Heart right ventricle (tissue), 16 donors: Measurements from ENCODE around the gene WDR45. TPM values are rescaled to one million over a fixed set of nuclear protein-coding genes. Genes with fewer than 3 reads are reported as not detected.

Experiments used
- ATAC-seq, 8 donors: fragments of 200-7000 bp; cut with Tn5 transposase; one replicate each; pipeline ENCODE4 v1.9.1; 2020; ENCODE audit warnings: mild to moderate bottlenecking in 8 of 8, moderate library complexity in 8 of 8, moderate number of reproducible peaks in 1 of 8
- DNase-seq, 2 donors: peaks; one replicate each; pipeline ENCODE4 v3.0.0-alpha.2; 2020
- H3K27ac ChIP-seq, 10 donors: fragments of 200-600 bp; sonication (generic) in 2 of 10; one replicate each; pipeline versions ENCODE4 v1.5.0 to v1.8.0; 2020 to 2022; ENCODE audit warnings: mild to moderate bottlenecking in 3 of 10
- H3K27me3 ChIP-seq, 7 donors: fragments of 200-600 bp; one replicate each; pipeline ENCODE4 v1.8.0; 2021 to 2022; ENCODE audit warnings: mild to moderate bottlenecking in 2 of 7
- H3K36me3 ChIP-seq, 9 donors: fragments of 200-600 bp; sonication (generic) in 1 of 9; one replicate each; pipeline versions ENCODE4 v1.5.0 to v1.8.0; 2020 to 2022; ENCODE audit warnings: mild to moderate bottlenecking in 2 of 9
- H3K4me1 ChIP-seq, 9 donors: fragments of 200-600 bp; sonication (generic) in 1 of 9; one replicate each; pipeline versions ENCODE4 v1.5.0 to v1.8.0; 2020 to 2022; ENCODE audit warnings: mild to moderate bottlenecking in 4 of 9
- H3K4me3 ChIP-seq, 10 donors: fragments of 200-600 bp; sonication (generic) in 2 of 10; one replicate each; pipeline versions ENCODE4 v1.5.0 to v1.8.0; 2020 to 2022; ENCODE audit warnings: mild to moderate bottlenecking in 7 of 10, moderate library complexity in 2 of 10
- H3K9me3 ChIP-seq, 11 donors: fragments of 200-600 bp in 10 of 11; sonication (generic) in 2 of 11; one replicate each; pipeline versions ENCODE4 v1.5.0 to v1.8.0; 2013 to 2022; ENCODE audit warnings: mild to moderate bottlenecking in 2 of 11, control low read depth in 1 of 11, moderate library complexity in 1 of 11
- WGBS, 2 donors: extraction: QIAGEN DNeasy Blood & Tissue Kit; methylation state at CpG; one replicate each; pipeline ENCODE4 v1.1.7; 2013; ENCODE audit warnings: inconsistent platforms in 1 of 2; 5-methylcytosine and 5-hydroxymethylcytosine counted together
- intact Hi-C, 10 donors: fragments of 100-400 bp; cut with DNase I; formaldehyde crosslinking; loops; one replicate each; pipeline versions ENCODE4 v1.11.1 to v1.14.2; 2022
- polyA plus RNA-seq, 2 donors: library from polyadenylated mRNA; stranded (reverse); fragments of 200-250 nt; gene quantifications; one replicate each; pipeline ENCODE4 v1.2.3, GENCODE V29; 2013
- total RNA-seq, 10 donors: library from RNA; stranded (reverse); fragmentation: NEBNext Ultra II Directional in 3 of 10; extraction: Animal tissue kit (Norgen Biotek cat#: 25700) in 3 of 10; gene quantifications; one replicate each; pipeline versions ENCODE4 v1.2.1 to v1.2.4, GENCODE V29; 2021 to 2023
- TF ChIP-seq, protein P1 (sequence below), 9 donors: fragments of 200-600 bp; sonication (generic) in 2 of 9; IDR thresholded peaks; one replicate each; pipeline versions ENCODE4 v1.5.0 to v1.8.0; 2021 to 2022; ENCODE audit warnings: antibody characterized with exemption in 9 of 9, mild to moderate bottlenecking in 5 of 9, moderate library complexity in 1 of 9
- donor health status: Arrhythmogenic right ventricular cardiomyopathy.
- donor health status: ischemic (EF 13 %, LVEDD 7.1; RV severe dilation, severe dysfunction).
- donor health status: healthy with polysubstance abuse.
- donor health status: DM: no; HTN: yes; CAD: no.
- donor health status: DM: no; HTN: no; CAD: no.
- donor health status: ischemic (EF 25% LVEDD 6.9; RV normal size, moderate dysfunction).
- donor health status: ischemic (EF 25% LVEDD 5.7; RV mildly dilated, moderate dysfunction).
- donor health status: healthy.
- donor health status: DM: yes; HTN: yes; CAD: no.
- donor health status: Ischemic cardiomyopathy.
- donor health status: ischemic (EF 35%, LVEDD 5.7; RV mildly dilated, moderate dysfunction).
- donor health status: nonischemic (EF 11% LVEDD 7.7; RV severe dilation, severe dysfunction).
- donor health status: DM: yes; HTN: yes; CAD: no.
- donor health status: PGD.
- donor health status: ischemic (EF 29% LVEDD 5.4; RV normal size, mild dysfunction).
- donor health status: nonischemic (EF 23%, LVEDD 6.1; RV moderate dilation, normal function).

WDR45 gene
- total and polyA plus RNA-seq, 12 donors = 45.7 to 107 (median 62.2) TPM

DNA sequence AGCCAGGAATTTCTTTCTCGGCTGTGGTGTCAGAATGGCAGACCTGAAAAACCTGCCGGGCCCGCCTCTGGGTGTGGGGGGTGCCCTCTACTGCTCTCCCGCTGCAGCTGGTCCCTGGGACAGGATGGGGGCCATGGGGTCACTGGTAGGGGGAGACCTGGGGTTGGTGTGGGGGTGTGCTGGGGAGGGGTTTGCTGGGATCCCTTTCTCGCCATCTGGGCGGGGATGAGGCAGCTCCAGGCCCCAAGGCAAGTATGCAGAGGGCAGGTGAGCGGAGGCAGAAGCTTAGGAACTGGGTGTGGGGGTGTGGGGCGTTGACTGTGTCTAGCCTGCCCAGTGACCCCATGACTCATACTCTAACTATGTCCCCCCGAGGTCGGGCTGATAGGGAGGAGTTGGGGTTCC, 20.0 kb downstream of the WDR45 start:
- no peaks in the 10 kb centered on the region for H3K27me3 ChIP-seq
- intact Hi-C loops = no loop called here
- no peak overlapping the region for H3K27ac ChIP-seq
- TF ChIP-seq, protein P1, sequence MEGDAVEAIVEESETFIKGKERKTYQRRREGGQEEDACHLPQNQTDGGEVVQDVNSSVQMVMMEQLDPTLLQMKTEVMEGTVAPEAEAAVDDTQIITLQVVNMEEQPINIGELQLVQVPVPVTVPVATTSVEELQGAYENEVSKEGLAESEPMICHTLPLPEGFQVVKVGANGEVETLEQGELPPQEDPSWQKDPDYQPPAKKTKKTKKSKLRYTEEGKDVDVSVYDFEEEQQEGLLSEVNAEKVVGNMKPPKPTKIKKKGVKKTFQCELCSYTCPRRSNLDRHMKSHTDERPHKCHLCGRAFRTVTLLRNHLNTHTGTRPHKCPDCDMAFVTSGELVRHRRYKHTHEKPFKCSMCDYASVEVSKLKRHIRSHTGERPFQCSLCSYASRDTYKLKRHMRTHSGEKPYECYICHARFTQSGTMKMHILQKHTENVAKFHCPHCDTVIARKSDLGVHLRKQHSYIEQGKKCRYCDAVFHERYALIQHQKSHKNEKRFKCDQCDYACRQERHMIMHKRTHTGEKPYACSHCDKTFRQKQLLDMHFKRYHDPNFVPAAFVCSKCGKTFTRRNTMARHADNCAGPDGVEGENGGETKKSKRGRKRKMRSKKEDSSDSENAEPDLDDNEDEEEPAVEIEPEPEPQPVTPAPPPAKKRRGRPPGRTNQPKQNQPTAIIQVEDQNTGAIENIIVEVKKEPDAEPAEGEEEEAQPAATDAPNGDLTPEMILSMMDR (IDR thresholded peaks at IDR 0.05) = no peak
- 69 to 79% methylated on average over 10 of the region's 10 CpGs for WGBS, 2 donors
- H3K4me3 ChIP-seq = no peak overlapping the region
- ATAC-seq = no peak
- H3K4me1 ChIP-seq = no peaks in the 10 kb centered on the region
- no peak for DNase-seq
- H3K36me3 ChIP-seq = peaks cover 0 to 4% (median 0%) of the 10 kb centered on the region in 9 donors
- H3K9me3 ChIP-seq = no peaks in the 10 kb centered on the region

DNA sequence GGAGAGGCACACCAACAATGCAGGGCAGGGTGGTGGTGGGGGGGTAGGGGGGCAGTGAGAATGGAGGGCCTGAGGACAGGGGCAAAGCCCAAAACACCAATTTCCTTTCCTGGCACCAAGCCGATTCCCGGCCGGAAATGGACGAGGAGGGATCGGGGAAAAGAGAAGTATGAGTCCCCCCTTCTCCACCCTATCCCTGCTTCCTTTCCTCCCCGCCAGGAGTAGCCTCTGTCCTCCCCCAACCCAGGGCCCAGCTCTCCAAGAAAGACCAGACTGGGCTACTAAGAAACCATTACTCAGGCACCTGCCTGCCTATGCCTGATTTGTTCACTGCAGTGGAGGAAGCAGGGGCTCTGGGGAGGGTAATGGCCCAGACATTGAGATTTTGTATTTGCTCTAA, 20.5 kb downstream of the WDR45 start:
- DNase-seq (no peak), ATAC-seq (no peak)
- no peaks in the 10 kb centered on the region for H3K27me3 ChIP-seq
- intact Hi-C loops = no loop called here
- H3K36me3 ChIP-seq = peaks cover 0 to 4% (median 0%) of the 10 kb centered on the region in 9 donors
- 43 to 61% methylated on average over 6 of the region's 6 CpGs for WGBS, 2 donors
- TF ChIP-seq, protein P1 (IDR thresholded peaks at IDR 0.05) = no peak
- H3K9me3 ChIP-seq = no peaks in the 10 kb centered on the region
- no peak overlapping the region for H3K27ac ChIP-seq
- no peaks in the 10 kb centered on the region for H3K4me1 ChIP-seq
- H3K4me3 ChIP-seq = peak overlapping the region in 1 of 10 donors; percentile 3

DNA sequence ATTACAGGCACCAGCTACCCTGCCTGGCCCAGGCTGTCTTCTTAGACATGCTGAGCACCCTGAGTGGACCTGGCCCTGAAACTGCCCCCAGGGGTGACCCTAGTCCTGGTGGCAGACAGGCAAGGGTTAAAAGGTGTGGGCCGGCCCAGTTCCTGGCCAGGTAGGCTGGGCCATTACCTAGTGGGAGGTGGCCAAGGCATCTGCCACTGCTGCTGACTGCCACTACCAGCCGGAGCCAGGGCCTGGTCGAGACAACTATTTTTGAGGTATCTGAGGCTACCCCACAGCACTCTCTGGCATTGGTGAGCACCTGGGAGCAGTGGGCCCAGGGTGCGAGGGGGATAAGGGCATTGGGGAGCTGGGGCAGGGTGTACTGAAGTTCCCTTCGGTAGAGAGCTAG, 20.9 kb downstream of the WDR45 start, which contains the start of gene CCDC120:
Gene CCDC120 (plus strand): TSS at position 206 of the 400 bp plus-strand sequence. CDS start 3,043 bp downstream, outside the sequence.
- ATAC-seq = no peak
- H3K4me1 ChIP-seq = no peaks in the 10 kb centered on the region
- peak within 1 kb of the TSS in 1 of 10 donors; percentile 3 for H3K4me3 ChIP-seq
- TF ChIP-seq, protein P1 (IDR thresholded peaks at IDR 0.05) = no peak
- no peaks in the 10 kb centered on the region for H3K9me3 ChIP-seq
- H3K36me3 ChIP-seq = peaks cover 0 to 4% (median 0%) of the 10 kb centered on the region in 9 donors
- DNase-seq = no peak
- no peaks in the 10 kb centered on the region for H3K27me3 ChIP-seq
- intact Hi-C loops = no loop called here
- WGBS, 2 donors = 52 to 54% methylated on average over 5 of the region's 5 CpGs
- H3K27ac ChIP-seq = no peak within 1 kb of the TSS

DNA sequence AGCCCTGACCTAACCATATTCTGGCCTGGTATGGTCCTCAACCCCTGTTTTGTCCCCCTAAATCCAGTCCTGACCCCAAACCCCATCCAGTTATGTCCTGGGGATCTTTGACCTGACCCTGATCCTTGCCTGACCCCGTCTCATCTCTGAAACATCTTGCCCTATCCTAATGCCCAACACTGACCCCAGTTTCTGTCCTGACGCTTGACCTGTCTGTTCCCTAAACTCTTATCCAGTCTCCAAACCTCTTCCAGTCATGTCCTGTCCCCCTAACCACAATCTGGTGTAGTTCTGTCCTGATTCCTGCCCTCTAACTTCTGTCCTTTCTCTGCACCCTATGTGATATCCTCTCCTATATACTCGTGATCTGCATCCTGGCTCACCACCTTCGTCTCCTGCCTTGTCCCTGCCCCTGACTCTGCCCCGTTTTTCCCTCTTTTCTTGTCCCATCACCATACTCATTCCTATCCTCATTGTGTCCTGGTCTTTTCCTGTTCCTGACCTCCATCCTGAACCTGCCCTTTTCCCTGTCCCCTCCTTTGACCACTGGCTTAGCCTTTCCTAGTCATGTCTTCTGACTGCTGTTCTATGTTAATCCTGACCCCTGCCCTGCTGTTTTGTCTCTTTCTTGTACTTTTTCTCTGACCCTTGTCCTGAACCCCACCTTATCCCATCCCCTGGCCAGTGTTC, 25.5 kb downstream of the WDR45 start:
- H3K4me3 ChIP-seq = peak overlapping the region in 9 of 10 donors; percentile 42 to 69 (median 66)
- no peaks in the 10 kb centered on the region for H3K36me3 ChIP-seq
- TF ChIP-seq, protein P1 (IDR thresholded peaks at IDR 0.05) = no peak
- H3K4me1 ChIP-seq = no peaks in the 10 kb centered on the region
- peak overlapping the region in 9 of 10 donors; percentile 58 to 89 (median 80) for H3K27ac ChIP-seq
- intact Hi-C loops = no loop called here
- H3K27me3 ChIP-seq = no peaks in the 10 kb centered on the region
- no peak for DNase-seq
- 92 to 93% methylated on average over 4 to 5 of the region's 5 CpGs for WGBS, 2 donors
- ATAC-seq = no peak
- H3K9me3 ChIP-seq = no peaks in the 10 kb centered on the region
